H1 (cell line): Measurements from ENCODE around the gene AP1M1. TPM values are rescaled to one million over a fixed set of nuclear protein-coding genes. Genes with fewer than 3 reads are reported as not detected.

Experiments used
- CTCF ChIA-PET: fragments of 300-600 bp; sonication (Branson Sonifier 250); formaldehyde crosslinking; loops from one replicate; lab custom pipeline; 2021; ENCODE audit not compliant: partially characterized antibody; lab: Charles Lee
- POLR2A ChIA-PET: fragments of 300-600 bp; sonication (Branson Sonifier 250); formaldehyde crosslinking; loops from one replicate; lab custom pipeline; 2021; ENCODE audit warnings: inconsistent platforms; ENCODE audit not compliant: partially characterized antibody; lab: Charles Lee
- DNase-seq, 2 experiments: peaks; one replicate each; pipeline versions ENCODE4 v3.0.0 to v3.0.0-alpha.2; 2010 to 2022; ENCODE audit warnings: low spot score in 2 of 2, low read depth in 1 of 2, mixed read lengths in 1 of 2
- FAIRE-seq: peaks from 2 replicates; lab custom pipeline; 2011; peaks lifted over from hg19 to GRCh38; lab: Jason Lieb, UNC
- H2AFZ ChIP-seq: 2 replicates; pipeline ENCODE4 v1.8.1; 2012; ENCODE audit warnings: low read length, inconsistent platforms
- H2AK5ac ChIP-seq: 2 replicates; pipeline ENCODE4 v1.6.1; 2013; ENCODE audit warnings: low read depth, low read length
- H2BK120ac ChIP-seq: replicated peaks from 2 replicates; pipeline ENCODE3; 2013; ENCODE audit warnings: low read depth, low read length, inconsistent platforms
- H2BK12ac ChIP-seq: 2 replicates; pipeline ENCODE4 v1.6.1; 2013; ENCODE audit warnings: low read depth, low read length
- H2BK15ac ChIP-seq: 2 replicates; pipeline ENCODE4 v1.6.1; 2013; ENCODE audit warnings: low read length
- H2BK20ac ChIP-seq: 2 replicates; pipeline ENCODE4 v1.6.1; 2013; ENCODE audit warnings: low read length
- H2BK5ac ChIP-seq: 2 replicates; pipeline ENCODE4 v1.6.1; 2013; ENCODE audit warnings: low read depth, low read length
- H3K14ac ChIP-seq: 2 replicates; pipeline ENCODE4 v1.6.1; 2013; ENCODE audit warnings: inconsistent platforms; ENCODE audit not compliant: insufficient read length
- H3K18ac ChIP-seq: 2 replicates; pipeline ENCODE4 v1.6.1; 2013; ENCODE audit warnings: low read length; ENCODE audit errors: extremely low read depth
- H3K23ac ChIP-seq: 2 replicates; pipeline ENCODE4 v1.6.1; 2013; ENCODE audit warnings: inconsistent platforms; ENCODE audit not compliant: insufficient read length
- H3K23me2 ChIP-seq: 2 replicates; pipeline ENCODE4 v1.6.1; 2013; ENCODE audit warnings: low read depth, low read length
- H3K27ac ChIP-seq: 2 replicates; pipeline ENCODE4 v1.6.1; 2011; ENCODE audit warnings: low read depth, low read length, inconsistent platforms
- H3K27me3 ChIP-seq, 4 experiments: replicated peaks in 1 of 4; 1 replicate in 1 of 4; 2 replicates in 3 of 4; pipeline versions ENCODE4 v1.6.1 to v1.8.1; 2011 to 2013; ENCODE audit warnings: low read length in 3 of 4, mild to moderate bottlenecking in 3 of 4, inconsistent platforms in 2 of 4, mixed read lengths in 2 of 4, moderate library complexity in 1 of 4; ENCODE audit not compliant: control insufficient read depth in 3 of 4, insufficient read depth in 3 of 4; ENCODE audit errors: extremely low read depth in 1 of 4
- H3K36me3 ChIP-seq, 4 experiments: 2 replicates each; pipeline versions ENCODE4 v1.6.1 to v1.8.1; 2011 to 2013; ENCODE audit warnings: mild to moderate bottlenecking in 4 of 4, low read length in 3 of 4, moderate library complexity in 2 of 4, control low read depth in 1 of 4, inconsistent platforms in 1 of 4; ENCODE audit not compliant: insufficient read depth in 4 of 4, control insufficient read depth in 2 of 4
- H3K4ac ChIP-seq: replicated peaks from 2 replicates; pipeline ENCODE3; 2013; ENCODE audit warnings: low read length, low read depth, mixed read lengths, inconsistent platforms; ENCODE audit not compliant: insufficient read length
- H3K4me1 ChIP-seq, 4 experiments: replicated peaks in 1 of 4; 1 replicate in 1 of 4; 2 replicates in 3 of 4; pipeline versions ENCODE4 v1.6.1 to v1.8.1; 2011 to 2013; ENCODE audit warnings: low read length in 3 of 4, inconsistent platforms in 2 of 4, mixed read lengths in 1 of 4; ENCODE audit not compliant: insufficient read depth in 4 of 4, control insufficient read depth in 3 of 4
- H3K4me2 ChIP-seq, 2 experiments: 2 replicates each; pipeline versions ENCODE4 v1.6.1 to v1.8.1; 2011 to 2013; ENCODE audit warnings: low read depth in 2 of 2, low read length in 2 of 2, control low read depth in 1 of 2, inconsistent platforms in 1 of 2, mild to moderate bottlenecking in 1 of 2; ENCODE audit not compliant: insufficient read depth in 1 of 2
- H3K4me3 ChIP-seq, 4 experiments: fragments of 200-600, 300-600 bp in 1 of 4; sonication (generic), shearing (Covaris generic), sonication (Bioruptor Twin) in 1 of 4; 2 replicates each; pipeline versions ENCODE4 v1.5.1 to v1.8.1; 2011 to 2016; ENCODE audit warnings: low read length in 4 of 4, low read depth in 3 of 4, control low read depth in 2 of 4, inconsistent platforms in 2 of 4, mild to moderate bottlenecking in 2 of 4, mixed read lengths in 1 of 4, moderate library complexity in 1 of 4; ENCODE audit not compliant: insufficient read depth in 2 of 4; ENCODE audit errors: extremely low read depth in 1 of 4
- H3K56ac ChIP-seq: replicated peaks from 2 replicates; pipeline ENCODE3; 2013; ENCODE audit warnings: low read depth, mild to moderate bottlenecking, mixed read lengths, low read length, inconsistent platforms; ENCODE audit not compliant: insufficient read length
- H3K79me1 ChIP-seq: 2 replicates; pipeline ENCODE4 v1.6.1; 2013; ENCODE audit warnings: low read depth, low read length, control low read depth
- H3K79me2 ChIP-seq, 2 experiments: 2 replicates each; pipeline versions ENCODE4 v1.6.1 to v1.8.1; 2012 to 2013; ENCODE audit warnings: low read length in 2 of 2, mild to moderate bottlenecking in 2 of 2, inconsistent platforms in 1 of 2; ENCODE audit not compliant: insufficient read depth in 2 of 2, control insufficient read depth in 1 of 2
- H3K9ac ChIP-seq, 4 experiments: replicated peaks in 1 of 4; 1 replicate in 1 of 4; 2 replicates in 3 of 4; pipeline versions ENCODE4 v1.6.1 to v1.8.1; 2011 to 2013; ENCODE audit warnings: low read depth in 3 of 4, low read length in 3 of 4, control low read depth in 2 of 4, mild to moderate bottlenecking in 2 of 4, moderate library complexity in 2 of 4, inconsistent platforms in 1 of 4; ENCODE audit errors: extremely low read depth in 1 of 4
- H3K9me3 ChIP-seq, 2 experiments: 2 replicates each; pipeline versions ENCODE4 v1.6.1 to v1.8.1; 2012 to 2013; ENCODE audit warnings: mild to moderate bottlenecking in 2 of 2, moderate library complexity in 2 of 2, control low read depth in 1 of 2, inconsistent platforms in 1 of 2, low read depth in 1 of 2, low read length in 1 of 2, mixed read lengths in 1 of 2; ENCODE audit not compliant: insufficient read depth in 2 of 2
- H4K20me1 ChIP-seq, 2 experiments: replicated peaks in 1 of 2; 2 replicates each; pipeline versions ENCODE3 to v1.8.1; 2011 to 2013; ENCODE audit warnings: inconsistent platforms in 2 of 2, low read length in 2 of 2, mild to moderate bottlenecking in 1 of 2; ENCODE audit not compliant: insufficient read depth in 2 of 2, control insufficient read depth in 1 of 2
- H4K5ac ChIP-seq: 2 replicates; pipeline ENCODE4 v1.6.1; 2013; ENCODE audit warnings: low read length, low read depth, mixed read lengths, inconsistent platforms; ENCODE audit not compliant: insufficient read length
- H4K8ac ChIP-seq: 2 replicates; pipeline ENCODE4 v1.8.0; 2013; ENCODE audit warnings: mild to moderate bottlenecking, moderate library complexity, low read length, inconsistent platforms; ENCODE audit not compliant: insufficient read depth; ENCODE audit errors: extremely low read depth
- H4K91ac ChIP-seq: replicated peaks from 2 replicates; pipeline ENCODE3; 2013; ENCODE audit warnings: low read length, mixed read lengths, inconsistent platforms; ENCODE audit not compliant: insufficient read length
- SP1 ChIP-seq: IDR thresholded peaks from 2 replicates; pipeline ENCODE4 v1.6.1; 2011; ENCODE audit warnings: low read depth, low read length
- TEAD4 ChIP-seq: IDR thresholded peaks from 2 replicates; pipeline ENCODE4 v1.6.1; 2012; ENCODE audit warnings: low read depth, low read length, inconsistent platforms, mixed read lengths
- WGBS, 2 experiments: shearing (Covaris generic) in 1 of 2; methylation state at CpG; one replicate each; pipeline versions ENCODE4 v1.1.6 to v1.1.7; 2013 to 2015; ENCODE audit warnings: low lambda C conversion rate in 2 of 2, mixed read lengths in 2 of 2, inconsistent platforms in 1 of 2, low coverage in 1 of 2, missing lambda C conversion rate in 1 of 2; ENCODE audit not compliant: insufficient replicate concordance in 2 of 2, insufficient coverage in 1 of 2, insufficient read length in 1 of 2; ENCODE audit errors: extremely low coverage in 1 of 2, missing lambda C conversion rate in 1 of 2; 5-methylcytosine and 5-hydroxymethylcytosine counted together
- polyA plus RNA-seq, 7 experiments: library from polyadenylated mRNA; depleted of rRNA in 3 of 7; stranded (reverse) in 5 of 7; unstranded in 2 of 7; fragments of >200 nt in 5 of 7; fragments of 200-250 nt in 2 of 7; gene quantifications; 1 replicate in 5 of 7; 2 replicates in 1 of 7; 4 replicates in 1 of 7; pipeline versions ENCODE4 v1.2.1 to v1.2.3, GENCODE V29; 2011 to 2013; ENCODE audit warnings: missing spikeins in 2 of 7, mixed read lengths in 2 of 7
- total RNA-seq: library from RNA; stranded (reverse); fragmentation: NEBNext Ultra II Directional; extraction: Animal tissue kit (Norgen Biotek cat#: 25700); gene quantifications from 2 replicates; pipeline ENCODE4 v1.2.1, GENCODE V29; 2021

Gene AP1M1
- total and polyA plus RNA-seq, 2 of the 8 experiments (the other 6 are each of a cell fraction or from before 2014, with no cell fraction given): 30.9 to 37.5 TPM

DNA sequence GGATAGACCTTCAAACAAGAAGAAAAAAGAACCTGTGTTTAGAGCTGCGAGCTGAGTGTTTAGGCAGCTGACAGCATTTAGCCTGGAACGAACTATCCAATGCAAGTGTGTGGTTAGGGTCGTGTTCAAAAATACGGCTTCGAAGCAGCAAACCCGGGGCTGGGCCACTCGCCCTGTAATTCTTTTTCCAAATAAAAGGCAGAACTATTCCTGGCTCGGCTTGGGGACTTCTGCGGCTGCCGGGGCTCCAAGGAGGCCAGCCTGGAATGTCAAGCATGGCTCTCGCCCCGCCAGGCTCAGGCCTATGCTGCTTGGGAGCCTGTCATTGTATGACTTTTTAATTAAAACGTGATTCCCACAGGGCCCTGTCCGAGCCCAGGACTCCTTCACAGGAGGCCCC is 75.2 kb downstream of the AP1M1 start:
- 87% methylated on average over 13 of the region's 14 CpGs; no CpG with 5 or more reads in 1 of the 2 experiments for WGBS, 2 experiments

More for the DNA sequence above, 75.2 kb downstream of the AP1M1 start:
- H4K20me1 ChIP-seq: no peaks in the 10 kb centered on the region
- H2AFZ ChIP-seq: no peak overlapping the region
- H3K9me3 ChIP-seq: no peaks in the 10 kb centered on the region
- no peak overlapping the region for H2BK12ac ChIP-seq
- no peak overlapping the region for H3K4me3 ChIP-seq
- H3K27ac ChIP-seq: no peak overlapping the region
- H3K23ac ChIP-seq: no peak overlapping the region
- ChIA-PET POLR2A (interaction anchor here (0.8 kb wide), 1 partner anchor 56 kb away, joined by 3 read pairs; no protein-coding TSS in a partner anchor), CTCF (interaction anchor here (0.6 to 1.6 kb wide), 4 partner anchors 11 to 105 kb away, joined by 3 to 7 read pairs (median 4); no protein-coding TSS in a partner anchor)
- H4K91ac ChIP-seq: no peak overlapping the region
- no peak overlapping the region; the same call in 1 of the 2 replicates for H4K8ac ChIP-seq
- no peak for DNase-seq
- H3K14ac ChIP-seq: no peak overlapping the region
- H3K9ac ChIP-seq: no peak overlapping the region
- no peak overlapping the region for H2BK120ac ChIP-seq
- no peaks in the 10 kb centered on the region for H3K79me2 ChIP-seq
- H3K18ac ChIP-seq: no peak overlapping the region
- no peaks in the 10 kb centered on the region for H3K4me1 ChIP-seq
- H2BK15ac ChIP-seq: no peak overlapping the region
- no peak overlapping the region for H4K5ac ChIP-seq
- no peaks in the 10 kb centered on the region for H3K79me1 ChIP-seq
- no peak overlapping the region for H2BK20ac ChIP-seq
- H3K4ac ChIP-seq: no peak overlapping the region
- no peak for TF ChIP-seq SP1
- peak; percentile 40; the same call in 1 of the 2 replicates for TF ChIP-seq TEAD4
- no peak overlapping the region for H3K4me2 ChIP-seq
- FAIRE-seq: no peak
- no peak overlapping the region for H2AK5ac ChIP-seq
- H3K56ac ChIP-seq: no peak overlapping the region
- H2BK5ac ChIP-seq: no peak overlapping the region
- no peaks in the 10 kb centered on the region for H3K36me3 ChIP-seq
- H3K23me2 ChIP-seq: no peaks in the 10 kb centered on the region
- H3K27me3 ChIP-seq: no peaks in the 10 kb centered on the region
